A673 (cell line): ENCODE results near the gene COL5A2.

Experiments
- EZH2 ChIP-seq: fragments of 200-600 bp; sonication (generic); IDR thresholded peaks from 2 replicates; pipeline ENCODE4 v1.6.1; 2017; ENCODE audit warnings: borderline replicate concordance, low read depth, mild to moderate bottlenecking, mixed read lengths, antibody characterized with exemption, low read length; ENCODE audit not compliant: poor library complexity, severe bottlenecking
- TF ChIP-seq, protein P1 (sequence below): fragments of 300-800, 200-600 bp; sonication (generic); conservative IDR thresholded peaks from 2 replicates; pipeline ENCODE4 v1.5.1; 2017; ENCODE audit warnings: low read depth, mild to moderate bottlenecking, antibody characterized with exemption, low read length, moderate library complexity, mixed read lengths

DNA sequence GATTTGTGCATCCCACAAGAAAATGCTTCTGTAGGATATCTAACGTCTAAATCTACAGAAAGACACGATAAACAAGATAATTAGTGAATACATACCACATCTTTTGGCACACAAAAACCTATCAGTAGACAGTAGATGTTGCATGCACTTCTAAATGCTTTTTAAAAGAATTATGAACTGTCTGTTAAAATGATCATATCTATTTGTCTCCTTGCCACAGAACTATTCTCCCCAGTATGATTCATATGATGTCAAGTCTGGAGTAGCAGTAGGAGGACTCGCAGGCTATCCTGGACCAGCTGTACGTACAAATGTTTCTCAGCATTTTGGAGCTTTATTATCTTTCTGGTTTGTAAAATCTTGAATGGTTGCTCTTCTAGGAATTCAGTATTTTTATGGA is 192.7 kb downstream of the COL5A2 start:
- TF ChIP-seq, protein P1, sequence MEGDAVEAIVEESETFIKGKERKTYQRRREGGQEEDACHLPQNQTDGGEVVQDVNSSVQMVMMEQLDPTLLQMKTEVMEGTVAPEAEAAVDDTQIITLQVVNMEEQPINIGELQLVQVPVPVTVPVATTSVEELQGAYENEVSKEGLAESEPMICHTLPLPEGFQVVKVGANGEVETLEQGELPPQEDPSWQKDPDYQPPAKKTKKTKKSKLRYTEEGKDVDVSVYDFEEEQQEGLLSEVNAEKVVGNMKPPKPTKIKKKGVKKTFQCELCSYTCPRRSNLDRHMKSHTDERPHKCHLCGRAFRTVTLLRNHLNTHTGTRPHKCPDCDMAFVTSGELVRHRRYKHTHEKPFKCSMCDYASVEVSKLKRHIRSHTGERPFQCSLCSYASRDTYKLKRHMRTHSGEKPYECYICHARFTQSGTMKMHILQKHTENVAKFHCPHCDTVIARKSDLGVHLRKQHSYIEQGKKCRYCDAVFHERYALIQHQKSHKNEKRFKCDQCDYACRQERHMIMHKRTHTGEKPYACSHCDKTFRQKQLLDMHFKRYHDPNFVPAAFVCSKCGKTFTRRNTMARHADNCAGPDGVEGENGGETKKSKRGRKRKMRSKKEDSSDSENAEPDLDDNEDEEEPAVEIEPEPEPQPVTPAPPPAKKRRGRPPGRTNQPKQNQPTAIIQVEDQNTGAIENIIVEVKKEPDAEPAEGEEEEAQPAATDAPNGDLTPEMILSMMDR: no peak
- no peak for TF ChIP-seq EZH2
